Epidermal melanocyte (primary cell): Measurements from ENCODE around the gene PFKL.
"Not testable (repeated sequence)": the region's sequence is repeated elsewhere in the genome, so short reads cannot be mapped to it uniquely, and the experiment has no call there.

Experiments
- DNase-seq: peaks from one replicate; pipeline ENCODE4 v3.0.0; 2011; ENCODE audit warnings: low spot score; ENCODE audit not compliant: insufficient read length

PFKL gene

GRCh38 chr21:44275041-44275440 lies 24.8 kb upstream of the PFKL start:
- no peak for DNase-seq

DNA sequence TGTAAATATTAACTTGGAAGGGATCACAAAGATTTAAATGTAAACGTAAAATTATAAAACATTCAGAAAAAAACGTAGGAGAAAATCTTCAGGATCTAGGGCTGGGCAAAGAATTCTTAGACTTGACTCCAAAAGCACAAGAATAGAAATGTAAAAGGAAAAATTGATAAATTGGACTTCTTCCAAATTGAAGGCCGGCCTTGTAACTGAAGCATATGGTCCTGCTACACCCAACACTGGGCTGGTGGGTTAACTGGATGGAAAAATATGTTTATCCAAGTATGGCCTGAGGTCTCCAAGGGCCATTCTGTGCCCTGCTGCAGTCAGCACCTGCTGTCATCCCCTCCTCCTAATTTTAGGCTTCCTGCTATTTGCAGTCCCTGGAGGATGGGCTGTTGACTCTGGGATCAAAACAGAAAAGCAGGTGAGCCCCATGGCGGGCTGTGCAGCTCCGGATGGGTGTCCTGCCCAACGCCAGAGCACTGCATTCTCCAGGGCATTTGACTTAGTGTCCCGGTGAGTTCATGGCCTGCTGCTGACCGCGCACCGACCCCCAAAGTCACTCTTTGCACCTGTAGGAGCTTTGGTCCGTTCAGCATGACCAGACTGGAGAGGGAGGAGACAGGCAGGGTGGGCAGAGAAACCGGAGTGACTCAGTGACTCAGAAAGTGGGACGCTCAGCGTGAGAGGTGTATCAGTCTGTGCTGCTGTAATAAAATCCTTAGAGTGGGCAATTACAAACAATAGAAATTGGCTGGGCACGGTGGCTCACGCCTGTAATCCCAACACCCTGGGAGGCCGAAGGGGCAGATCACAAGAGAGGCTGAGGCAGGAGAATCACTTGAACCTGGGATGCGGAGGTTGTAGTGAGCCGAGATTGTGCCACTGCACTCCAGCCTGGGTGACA lies 20.2 kb upstream of the PFKL start:
- DNase-seq: no peak

- DNase-seq: no peak
These were observed 18.1 kb upstream of the PFKL start for GRCh38 chr21:44281801-44282200.

- no peak for DNase-seq
These were observed 17.5 kb upstream of the PFKL start for GRCh38 chr21:44282370-44282769.

- DNase-seq: not testable (repeated sequence)
These were observed 16.6 kb upstream of the PFKL start for GRCh38 chr21:44283211-44283785.

- DNase-seq: no peak
These were observed 15.9 kb upstream of the PFKL start for GRCh38 chr21:44283948-44284347.

- DNase-seq: no peak
These were observed 14.5 kb upstream of the PFKL start, which contains the start of gene AIRE for GRCh38 chr21:44285138-44285992. AIRE (plus strand) TSS chr21:44285876; CDS start chr21:44286007, 131 bp downstream.

- no peak for DNase-seq
These were observed 13.7 kb upstream of the PFKL start for GRCh38 chr21:44286086-44286715.

DNA sequence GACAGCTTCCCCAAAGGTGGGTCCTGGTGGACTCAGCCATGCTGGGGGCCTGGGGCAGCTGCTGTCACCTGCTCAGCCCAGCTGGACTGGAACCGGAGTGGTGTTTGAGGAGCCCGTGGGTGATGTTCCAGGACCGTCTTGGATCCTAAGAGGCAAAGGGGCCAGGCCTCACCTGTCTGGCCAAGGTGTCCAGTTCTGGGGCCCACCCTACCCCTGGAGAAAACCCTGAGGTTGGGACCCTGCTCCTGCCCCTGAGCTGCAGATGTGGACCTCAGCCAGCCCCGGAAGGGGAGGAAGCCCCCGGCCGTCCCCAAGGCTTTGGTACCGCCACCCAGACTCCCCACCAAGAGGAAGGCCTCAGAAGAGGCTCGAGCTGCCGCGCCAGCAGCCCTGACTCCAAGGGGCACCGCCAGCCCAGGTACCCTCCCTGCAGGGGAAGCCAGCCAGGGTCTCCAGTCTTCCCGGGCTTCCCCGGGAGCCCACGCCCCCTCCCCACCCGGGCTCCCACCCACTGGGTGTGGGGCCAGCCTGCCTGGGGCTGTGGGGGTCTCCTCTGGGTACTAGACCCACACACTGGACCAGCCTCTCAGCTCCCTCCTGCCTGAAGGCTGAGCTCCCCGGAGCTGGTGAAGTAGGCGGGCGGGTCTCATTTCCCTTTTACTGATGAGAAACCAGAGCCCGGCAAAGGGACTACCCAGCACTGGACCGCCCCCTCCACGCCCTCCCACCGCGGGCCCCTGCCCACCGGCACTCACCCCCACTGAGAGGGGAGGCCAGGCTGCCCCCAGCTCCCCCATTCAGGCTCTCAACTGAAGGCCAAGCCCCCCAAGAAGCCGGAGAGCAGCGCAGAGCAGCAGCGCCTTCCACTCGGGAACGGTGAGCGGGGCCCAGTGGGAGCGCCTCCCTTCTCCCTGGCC lies 12.9 kb upstream of the PFKL start:
- DNase-seq: no peak

GRCh38 chr21:44288251-44289110 lies 11.4 kb upstream of the PFKL start:
- DNase-seq: no peak

GRCh38 chr21:44289381-44290010 lies 10.4 kb upstream of the PFKL start:
- DNase-seq: no peak

- no peak for DNase-seq
These were observed 9.4 kb upstream of the PFKL start for GRCh38 chr21:44290327-44291077.

- no peak for DNase-seq
These were observed 8.5 kb upstream of the PFKL start for GRCh38 chr21:44291078-44291935.

DNA sequence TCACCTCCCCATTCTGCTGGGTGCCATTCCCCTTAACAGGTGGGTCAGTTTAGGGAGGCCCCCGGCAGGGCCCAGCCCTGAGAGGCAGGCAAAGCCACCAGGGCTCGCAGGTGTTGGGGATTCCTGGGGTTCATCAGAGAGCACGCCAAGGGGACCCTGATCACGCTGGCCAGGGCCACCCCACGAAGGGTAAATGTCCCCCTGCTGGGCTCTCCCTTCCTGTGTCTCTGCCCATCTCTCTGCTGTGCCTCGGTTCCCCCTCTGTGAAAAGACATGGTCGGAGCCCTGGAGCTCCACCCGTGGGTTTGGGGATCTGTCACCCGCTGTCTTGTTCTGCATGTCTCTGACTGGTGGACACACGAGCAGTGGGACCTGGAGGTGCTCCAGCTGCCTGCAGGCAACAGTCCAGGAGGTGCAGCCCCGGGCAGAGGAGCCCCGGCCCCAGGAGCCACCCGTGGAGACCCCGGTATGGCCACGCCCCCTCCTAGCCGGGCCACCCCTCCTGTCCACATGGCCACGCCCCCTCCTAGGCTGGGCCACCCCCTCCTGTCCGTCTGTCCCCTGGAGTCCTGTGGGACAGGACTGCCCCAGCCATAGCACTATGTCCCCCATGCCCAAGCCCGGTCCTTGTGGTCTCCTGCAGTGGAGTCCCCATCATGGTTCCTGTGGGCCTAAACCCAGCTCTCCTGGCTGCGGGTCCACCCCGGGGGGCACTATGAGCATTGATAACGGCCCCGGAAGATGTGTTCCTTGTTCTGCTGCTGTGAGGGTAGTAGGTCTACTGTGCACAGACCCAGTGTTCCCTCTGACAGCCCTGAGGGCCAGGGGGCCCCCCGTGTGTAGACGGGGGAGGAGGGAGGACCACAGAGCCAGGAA lies 7.7 kb upstream of the PFKL start:
- DNase-seq: no peak

- no peak for DNase-seq
These were observed 7.0 kb upstream of the PFKL start for GRCh38 chr21:44292812-44293195.

GRCh38 chr21:44293551-44294231 lies 6.2 kb upstream of the PFKL start:
- no peak for DNase-seq
